ENCODE data around the gene CDC37L1.
"Not testable (repeated sequence)": the region's sequence is repeated elsewhere in the genome, so short reads cannot be mapped to it uniquely, and the experiment has no call there.

The CDC37L1 gene

GRCh38 chr9:4654538-4654937 is 24.8 kb upstream of the CDC37L1 start:
- DNase-seq (ENCODE audit: low read depth): no peak
- TF ChIP-seq CTCF (conservative IDR thresholded peaks at IDR 0.05; ENCODE audit: low read depth, low read length): no peak
- no peak overlapping the region for H3K4me3 ChIP-seq (ENCODE audit: low read length)

DNA sequence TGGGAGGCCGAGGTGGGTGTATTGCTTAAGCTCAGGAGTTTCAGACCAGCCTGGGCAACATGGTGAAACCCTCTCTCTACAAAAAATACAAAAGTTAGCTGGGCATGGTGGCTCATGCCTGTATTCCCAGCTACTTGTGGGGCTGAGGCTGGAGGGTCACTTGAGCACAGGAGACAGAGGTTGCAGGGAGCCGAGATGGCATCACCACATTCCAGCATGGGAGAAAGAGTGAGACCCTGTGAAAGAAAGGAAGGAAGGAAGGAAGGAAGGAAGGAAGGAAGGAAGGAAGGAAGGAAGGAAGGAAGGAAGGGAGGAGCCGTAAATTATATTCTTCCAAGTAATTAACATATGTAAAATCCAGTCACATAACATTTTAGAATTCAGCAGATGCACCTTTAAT is 23.2 kb upstream of the CDC37L1 start:
- DNase-seq (ENCODE audit: low read depth); H3K4me3 ChIP-seq (ENCODE audit: low read length): not testable (repeated sequence)

- DNase-seq (ENCODE audit: low read depth): no peak
These were observed 22.7 kb upstream of the CDC37L1 start for GRCh38 chr9:4656621-4657020.

GRCh38 chr9:4657426-4658159 is 21.8 kb upstream of the CDC37L1 start:
- no peak for TF ChIP-seq CTCF (conservative IDR thresholded peaks at IDR 0.05; ENCODE audit: low read depth, low read length)

More at GRCh38 chr9:4656621-4657020, 22.7 kb upstream of the CDC37L1 start:
- no peak for TF ChIP-seq CTCF (conservative IDR thresholded peaks at IDR 0.05; ENCODE audit: low read depth, low read length)
- H3K4me3 ChIP-seq (ENCODE audit: low read length): no peak overlapping the region

GRCh38 chr9:4660665-4661064 is 18.7 kb upstream of the CDC37L1 start:
- DNase-seq (ENCODE audit: low read depth); H3K4me3 ChIP-seq (ENCODE audit: low read length): not testable (repeated sequence)

More at GRCh38 chr9:4657426-4658159, 21.8 kb upstream of the CDC37L1 start:
- no peak overlapping the region for H3K4me3 ChIP-seq (ENCODE audit: low read length)
- no peak for DNase-seq (ENCODE audit: low read depth)

GRCh38 chr9:4661165-4661564 is 18.2 kb upstream of the CDC37L1 start:
- DNase-seq (ENCODE audit: low read depth): no peak
- no peak overlapping the region for H3K4me3 ChIP-seq (ENCODE audit: low read length)
- TF ChIP-seq CTCF (conservative IDR thresholded peaks at IDR 0.05; ENCODE audit: low read depth, low read length): no peak

DNA sequence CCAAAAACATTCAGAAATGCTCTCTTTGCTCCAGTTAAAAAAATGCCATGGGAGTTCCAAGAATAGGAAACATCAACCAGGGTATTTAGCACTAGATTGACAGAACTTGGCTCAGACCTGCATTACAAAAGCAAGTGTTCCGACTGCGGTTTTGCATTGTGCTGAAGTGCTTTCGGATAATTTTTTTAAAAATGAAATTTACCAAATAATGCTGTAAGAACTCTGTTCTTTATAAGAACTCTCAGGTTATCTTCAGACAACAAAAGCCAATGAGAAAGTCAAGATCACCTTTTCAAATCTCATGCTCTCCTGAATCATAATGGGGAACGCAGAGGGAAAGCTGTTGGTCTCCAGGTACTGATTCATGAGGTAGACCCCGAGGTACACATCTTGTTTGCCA is 17.8 kb upstream of the CDC37L1 start:
- TF ChIP-seq CTCF (conservative IDR thresholded peaks at IDR 0.05; ENCODE audit: low read depth, low read length): no peak
- DNase-seq (ENCODE audit: low read depth): peak; percentile 86
- peak overlapping the region; percentile 60 for H3K4me3 ChIP-seq (ENCODE audit: low read length)

DNA sequence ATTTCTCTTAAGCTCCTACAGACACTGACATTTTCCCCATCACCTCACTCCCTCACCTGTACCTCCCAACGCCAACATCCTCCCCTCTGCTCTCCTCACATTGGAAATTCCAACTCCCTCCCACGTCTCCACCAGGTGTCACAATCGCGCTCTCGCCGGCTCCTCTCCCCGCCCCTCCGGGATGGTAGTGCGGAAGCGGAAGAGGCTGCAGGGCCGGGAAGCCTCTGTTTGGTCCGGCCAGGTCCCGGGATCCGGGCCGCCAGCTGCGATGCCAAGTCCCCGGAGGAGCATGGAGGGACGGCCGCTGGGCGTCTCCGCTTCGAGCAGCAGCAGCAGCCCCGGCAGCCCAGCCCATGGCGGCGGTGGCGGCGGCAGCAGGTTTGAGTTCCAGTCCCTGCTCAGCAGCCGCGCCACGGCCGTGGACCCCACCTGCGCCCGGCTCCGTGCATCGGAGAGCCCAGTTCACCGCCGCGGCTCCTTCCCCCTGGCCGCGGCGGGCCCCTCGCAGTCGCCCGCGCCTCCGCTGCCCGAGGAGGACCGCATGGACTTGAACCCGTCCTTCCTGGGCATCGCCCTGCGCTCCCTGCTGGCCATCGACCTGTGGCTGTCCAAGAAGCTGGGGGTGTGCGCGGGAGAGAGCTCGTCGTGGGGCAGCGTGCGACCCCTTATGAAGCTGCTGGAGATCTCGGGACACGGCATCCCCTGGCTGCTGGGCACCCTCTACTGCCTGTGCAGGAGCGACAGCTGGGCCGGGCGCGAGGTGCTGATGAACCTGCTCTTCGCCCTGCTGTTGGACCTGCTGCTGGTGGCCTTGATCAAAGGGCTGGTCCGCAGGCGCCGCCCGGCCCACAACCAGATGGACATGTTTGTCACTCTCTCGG is 17.0 kb upstream of the CDC37L1 start, which contains the start of gene PLPP6:
Gene PLPP6 (plus strand): TSS at position 187 of the 881 bp plus-strand sequence. CDS start 82 bp downstream, at position 269.
- H3K4me3 ChIP-seq (ENCODE audit: low read length): peak within 1 kb of the TSS; percentile 60
- peak; percentile 53 for TF ChIP-seq CTCF (conservative IDR thresholded peaks at IDR 0.05; ENCODE audit: low read depth, low read length)
- no peak for DNase-seq (ENCODE audit: low read depth)
